Keratinocyte (primary cell): ENCODE measurements around the gene PRIMPOL. TPM values are rescaled to one million over a fixed set of nuclear protein-coding genes. Genes with fewer than 3 reads are reported as not detected.
"Not testable (repeated sequence)": the region's sequence is repeated elsewhere in the genome, so short reads cannot be mapped to it uniquely, and the experiment has no call there.

Experiments
- DNase-seq: peaks from one replicate; pipeline ENCODE4 v3.0.0-alpha.2; 2011; ENCODE audit warnings: low read depth, missing footprints, low spot score
- FAIRE-seq: peaks from 2 replicates; lab custom pipeline; 2011; peaks lifted over from hg19 to GRCh38; lab: Jason Lieb, UNC
- H2AFZ ChIP-seq: 2 replicates; pipeline ENCODE4 v1.6.0; 2012; ENCODE audit warnings: low read length, control low read depth, inconsistent platforms; ENCODE audit not compliant: control insufficient read depth
- H3K27ac ChIP-seq: 2 replicates; pipeline ENCODE4 v1.5.1; 2011; ENCODE audit warnings: low read length; ENCODE audit not compliant: control insufficient read depth, insufficient read depth
- H3K27me3 ChIP-seq: 3 replicates; pipeline ENCODE4 v1.6.0; 2011; ENCODE audit warnings: low read length; ENCODE audit not compliant: control insufficient read depth, insufficient read depth; ENCODE audit errors: extremely low read depth
- H3K36me3 ChIP-seq, 2 experiments: 2 replicates in 1 of 2; 3 replicates in 1 of 2; pipeline ENCODE4 v1.5.1; 2011; ENCODE audit warnings: low read length in 2 of 2, mild to moderate bottlenecking in 1 of 2; ENCODE audit not compliant: control insufficient read depth in 2 of 2, insufficient read depth in 2 of 2; ENCODE audit errors: extremely low read depth in 1 of 2
- H3K4me1 ChIP-seq: 3 replicates; pipeline ENCODE4 v1.5.1; 2011; ENCODE audit warnings: low read length; ENCODE audit not compliant: control insufficient read depth, insufficient read depth; ENCODE audit errors: extremely low read depth
- H3K4me2 ChIP-seq: 3 replicates; pipeline ENCODE4 v1.6.0; 2011; ENCODE audit warnings: low read depth, low read length; ENCODE audit not compliant: control insufficient read depth, insufficient read depth; ENCODE audit errors: extremely low read depth
- H3K4me3 ChIP-seq, 3 experiments: fragments of 200-600 bp in 1 of 3; sonication (generic) in 1 of 3; 2 replicates in 2 of 3; 3 replicates in 1 of 3; pipeline ENCODE4 v1.5.1; 2011 to 2016; ENCODE audit warnings: low read length in 3 of 3, mild to moderate bottlenecking in 3 of 3, control low read depth in 2 of 3, inconsistent platforms in 1 of 3, low read depth in 1 of 3, mixed read lengths in 1 of 3, mixed run types in 1 of 3, moderate library complexity in 1 of 3; ENCODE audit not compliant: control insufficient read depth in 2 of 3, insufficient read depth in 2 of 3; ENCODE audit errors: extremely low read depth in 1 of 3
- H3K79me2 ChIP-seq: 2 replicates; pipeline ENCODE4 v1.6.0; 2012; ENCODE audit warnings: low read length; ENCODE audit not compliant: control insufficient read depth, insufficient read depth
- H3K9ac ChIP-seq: 3 replicates; pipeline ENCODE4 v1.6.0; 2011; ENCODE audit warnings: low read length; ENCODE audit not compliant: control insufficient read depth, insufficient read depth; ENCODE audit errors: extremely low read depth
- H3K9me1 ChIP-seq: 3 replicates; pipeline ENCODE4 v1.6.0; 2011; ENCODE audit warnings: low read length; ENCODE audit not compliant: control insufficient read depth, insufficient read depth; ENCODE audit errors: extremely low read depth
- H3K9me3 ChIP-seq: 2 replicates; pipeline ENCODE4 v1.5.1; 2012; ENCODE audit warnings: low read depth, low read length; ENCODE audit not compliant: control insufficient read depth
- H4K20me1 ChIP-seq: 3 replicates; pipeline ENCODE4 v1.6.0; 2011; ENCODE audit warnings: low read length; ENCODE audit not compliant: control insufficient read depth, insufficient read depth; ENCODE audit errors: extremely low read depth
- CTCF ChIP-seq, 3 experiments: IDR thresholded peaks in 1 of 3; conservative IDR thresholded peaks in 1 of 3; optimal IDR thresholded peaks in 1 of 3; 2 replicates in 2 of 3; 3 replicates in 1 of 3; pipeline versions ENCODE3 to v1.5.1; 2011; ENCODE audit warnings: low read length in 3 of 3, mild to moderate bottlenecking in 3 of 3, moderate library complexity in 2 of 3, control low read depth in 1 of 3, inconsistent platforms in 1 of 3; ENCODE audit not compliant: insufficient read depth in 2 of 3; ENCODE audit errors: extremely low read depth in 1 of 3
- EZH2 ChIP-seq: IDR thresholded peaks from one replicate; pipeline ENCODE4 v1.6.1; 2012; ENCODE audit warnings: inconsistent platforms, mild to moderate bottlenecking, low read length, moderate library complexity
- dilution Hi-C: fragments of 300-500 bp; cut with MboI; formaldehyde crosslinking; loops from one replicate; pipeline ENCODE4 v1.7.0; 2020; ENCODE audit warnings: low sequenced_read_pairs; ENCODE audit not compliant: extremely low pct_ligation_motif_present
- polyA plus RNA-seq, 5 experiments: library from polyadenylated mRNA; depleted of rRNA in 3 of 5; stranded (reverse) in 3 of 5; stranded (forward) in 1 of 5; unstranded in 1 of 5; fragments of >200 nt; gene quantifications; 1 replicate in 1 of 5; 2 replicates in 3 of 5; 3 replicates in 1 of 5; pipeline versions ENCODE4 v1.2.1 to v1.2.3, GENCODE V29; 2011 to 2012; ENCODE audit warnings: missing spikeins in 2 of 5, low read depth in 1 of 5, low replicate concordance in 1 of 5

PRIMPOL gene
- polyA plus RNA-seq, 1 donor (not counting 4 experiments of a cell fraction or from before 2014, with no cell fraction given): 22.8 TPM

DNA sequence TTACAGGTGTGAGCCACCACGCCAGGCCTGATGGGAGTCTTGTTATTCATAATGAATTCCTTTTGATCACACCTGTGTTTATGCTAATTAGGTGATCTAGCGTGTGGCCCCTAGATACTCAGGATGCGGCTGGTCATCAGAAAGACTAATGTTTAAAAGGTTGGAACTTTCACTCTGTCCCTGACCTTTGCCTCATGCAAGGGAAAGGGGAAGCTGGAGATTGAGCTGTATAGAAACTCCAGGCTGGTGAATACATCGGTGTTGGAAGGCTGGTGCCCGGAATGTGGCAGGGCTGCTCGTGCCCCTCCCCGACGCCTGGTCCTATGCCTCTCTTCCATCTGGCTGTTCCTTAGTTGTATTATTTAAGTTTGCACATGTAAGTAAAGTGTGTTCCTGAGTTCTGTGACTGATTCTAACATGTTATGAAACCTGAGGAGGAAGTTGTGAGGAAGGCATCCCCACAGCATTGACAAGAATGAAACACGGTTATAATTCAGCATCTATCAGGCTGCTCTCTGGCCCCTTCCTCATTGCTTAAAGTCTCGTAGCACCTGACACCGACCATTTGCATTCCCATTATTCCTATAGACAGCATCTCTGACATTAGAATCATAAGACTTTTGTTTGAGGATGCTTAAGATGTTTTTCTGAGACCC, 29.2 kb upstream of the PRIMPOL start:
- no peak overlapping the region for H2AFZ ChIP-seq
- no peaks in the 10 kb centered on the region for H3K4me1 ChIP-seq
- H4K20me1 ChIP-seq: no peaks in the 10 kb centered on the region
- TF ChIP-seq EZH2: no peak
- no peak for TF ChIP-seq CTCF (optimal IDR thresholded peaks at IDR 0.05 in 1 of 3, IDR thresholded peaks at IDR 0.05 in 1 of 3, conservative IDR thresholded peaks at IDR 0.05 in 1 of 3; ENCODE audit: extremely low read depth in 1 of 3, insufficient read depth in 2 of 3, low read length in 3 of 3)
- no peak for DNase-seq
- no peaks in the 10 kb centered on the region for H3K9me1 ChIP-seq
- no peaks in the 10 kb centered on the region for H3K79me2 ChIP-seq
- dilution Hi-C loops: no loop called here
- H3K4me2 ChIP-seq: no peak overlapping the region
- no peak for FAIRE-seq
- H3K4me3 ChIP-seq: no peak overlapping the region
- H3K36me3 ChIP-seq: no peaks in the 10 kb centered on the region
- no peak overlapping the region for H3K27ac ChIP-seq
- H3K27me3 ChIP-seq: no peaks in the 10 kb centered on the region
- H3K9ac ChIP-seq: no peak overlapping the region
- no peaks in the 10 kb centered on the region for H3K9me3 ChIP-seq

GRCh38 chr4:184621518-184621917, 28.0 kb upstream of the PRIMPOL start:
- TF ChIP-seq CTCF (optimal IDR thresholded peaks at IDR 0.05 in 1 of 3, IDR thresholded peaks at IDR 0.05 in 1 of 3, conservative IDR thresholded peaks at IDR 0.05 in 1 of 3; ENCODE audit: extremely low read depth in 1 of 3, insufficient read depth in 2 of 3, low read length in 3 of 3) (no peak), EZH2 (no peak)
- FAIRE-seq: no peak
- H3K4me2 ChIP-seq: no peak overlapping the region

DNA sequence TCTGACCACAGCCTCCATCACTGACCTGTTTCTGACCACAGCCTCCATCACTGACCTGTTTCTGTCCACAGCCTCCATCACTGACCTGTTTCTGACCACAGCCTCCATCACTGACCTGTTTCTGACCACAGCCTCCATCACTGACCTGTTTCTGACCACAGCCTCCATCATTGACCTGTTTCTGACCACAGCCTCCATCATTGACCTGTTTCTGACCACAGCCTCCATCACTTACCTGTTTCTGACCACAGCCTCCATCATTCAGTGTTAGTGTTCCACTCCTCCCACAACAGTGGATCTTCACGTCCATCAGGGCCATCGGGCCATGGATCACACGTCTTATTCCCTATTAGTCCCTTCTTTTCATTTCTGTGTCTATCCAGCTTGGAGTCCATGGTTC, 25.0 kb upstream of the PRIMPOL start:
- H3K9me1 ChIP-seq, H3K9me3 ChIP-seq, H3K79me2 ChIP-seq, H3K9ac ChIP-seq, FAIRE-seq, H3K27me3 ChIP-seq, H3K4me2 ChIP-seq, DNase-seq, H3K27ac ChIP-seq, H3K4me3 ChIP-seq, H4K20me1 ChIP-seq, dilution Hi-C loops, H3K36me3 ChIP-seq, H2AFZ ChIP-seq, H3K4me1 ChIP-seq: not testable (repeated sequence)

More at GRCh38 chr4:184621518-184621917, 28.0 kb upstream of the PRIMPOL start:
- Histone ChIP-seq H3K4me3 (no peak overlapping the region), H3K9me3 (no peaks in the 10 kb centered on the region), H3K79me2 (no peaks in the 10 kb centered on the region), H3K4me1 (no peaks in the 10 kb centered on the region), H3K9ac (no peak overlapping the region), H3K36me3 (no peaks in the 10 kb centered on the region), H4K20me1 (no peaks in the 10 kb centered on the region), H3K27ac (no peak overlapping the region), H2AFZ (no peak overlapping the region), H3K27me3 (no peaks in the 10 kb centered on the region), H3K9me1 (no peaks in the 10 kb centered on the region)
- dilution Hi-C loops: no loop called here
- DNase-seq: no peak
